Motor neuron (in vitro differentiated cells): ENCODE data around the gene FAM120B. TPM values are rescaled to one million over a fixed set of nuclear protein-coding genes. Genes with fewer than 3 reads are reported as not detected.

Experiments
- ATAC-seq, 8 experiments: fragments of 200-7000 bp; cut with Tn5 transposase; replicated peaks in 6 of 8; 2 replicates each; pipeline ENCODE4 v1.8.0; 2021; ENCODE audit warnings: mild to moderate bottlenecking in 8 of 8, moderate library complexity in 8 of 8
- H3K27ac ChIP-seq, 2 donors: fragments of 250-450 bp; sonication (Bioruptor Pico); 2 replicates each; pipeline ENCODE4 v1.9.0; 2021; ENCODE audit warnings: antibody characterized with exemption in 2 of 2, mild to moderate bottlenecking in 2 of 2, moderate library complexity in 1 of 2
- H3K4me1 ChIP-seq, 2 donors: fragments of 250-450 bp; sonication (Bioruptor Pico); replicated peaks in 1 of 2; 2 replicates each; pipeline ENCODE4 v1.6.1; 2021; ENCODE audit warnings: antibody characterized with exemption in 2 of 2, mild to moderate bottlenecking in 2 of 2, moderate library complexity in 1 of 2
- H3K4me3 ChIP-seq, 5 donors: fragments of 250-450 bp; sonication (Bioruptor Pico); 2 replicates each; pipeline ENCODE4 v1.9.0; 2021; ENCODE audit warnings: antibody characterized with exemption in 5 of 5, mild to moderate bottlenecking in 5 of 5, moderate library complexity in 4 of 5
- WGBS, 10 experiments: fragments of 450-650 bp; shearing (Covaris generic); methylation state at CpG; one replicate each; pipeline ENCODE4 v1.0.0; 2022; 5-methylcytosine and 5-hydroxymethylcytosine counted together
- in situ Hi-C, 9 experiments: fragments of 400-800 bp; cut with MboI; loops; one replicate each; pipeline ENCODE4 v1.15.0; 2021; ENCODE audit warnings: low sequenced_read_pairs in 9 of 9, low pct_unique_long_range_greater_than_20kb in 2 of 9; ENCODE audit not compliant: unreplicated experiment in 9 of 9
- total RNA-seq, 8 experiments: library from RNA; unstranded; fragments of 300-600 nt; gene quantifications; 2 replicates each; pipeline versions ENCODE4 v1.2.3 to v1.2.4, GENCODE V29; 2022

Gene FAM120B
- total RNA-seq, 8 experiments from 2014 or later, result 15.9 to 35.4 (median 22.2) TPM

DNA sequence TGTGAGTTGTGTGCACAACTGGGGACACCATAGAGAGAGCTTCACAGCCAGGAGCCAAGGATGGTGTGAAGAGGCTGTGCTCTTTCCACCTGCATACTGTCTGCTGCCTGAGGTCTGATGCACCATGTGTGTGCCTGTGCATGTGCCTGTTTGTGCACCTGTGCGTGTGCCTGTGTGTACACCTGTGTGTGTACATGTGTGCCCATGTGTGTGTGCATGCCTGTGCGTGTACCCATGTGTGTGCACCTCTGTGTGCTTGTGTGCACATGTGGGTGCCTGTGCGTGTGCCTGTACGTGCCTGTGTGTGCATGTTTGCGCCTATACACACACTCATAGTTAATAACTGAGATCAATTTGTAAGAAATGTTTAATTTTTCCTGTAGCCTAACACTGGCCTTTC, 51.3 kb downstream of the FAM120B start:
- Histone ChIP-seq H3K4me1 (no peaks in the 10 kb centered on the region), H3K4me3 (no peak overlapping the region), H3K27ac (no peak overlapping the region)
- ATAC-seq, result no peak
- in situ Hi-C loops, result no loop called here
- 83 to 100% (median 100%) methylated on average over 1 to 4 of the region's 5 CpGs; no CpG with 5 or more reads in 4 of the 10 experiments for WGBS, 10 experiments

- Histone ChIP-seq H3K27ac (no peak overlapping the region), H3K4me3 (no peak overlapping the region), H3K4me1 (no peaks in the 10 kb centered on the region)
- WGBS, 10 experiments, result 57 to 100% (median 96%) methylated on average over 1 to 6 of the region's 6 CpGs; no CpG with 5 or more reads in 3 of the 10 experiments
- in situ Hi-C loops, result no loop called here
- peak in 1 of 8 experiments; percentile 48 for ATAC-seq
Observed at GRCh38 chr6:170358496-170358895, 51.9 kb downstream of the FAM120B start.

- peak in 1 of 8 experiments; percentile 55 for ATAC-seq
- no peak overlapping the region for H3K27ac ChIP-seq
- in situ Hi-C loops, result no loop called here
- no peaks in the 10 kb centered on the region for H3K4me1 ChIP-seq
- WGBS, 10 experiments, result 70 to 100% (median 98%) methylated on average over 1 to 4 of the region's 5 CpGs; no CpG with 5 or more reads in 5 of the 10 experiments
- H3K4me3 ChIP-seq, result no peak overlapping the region
Observed at GRCh38 chr6:170360476-170360875, 53.9 kb downstream of the FAM120B start.

- Histone ChIP-seq H3K27ac (no peak overlapping the region), H3K4me3 (no peak overlapping the region), H3K4me1 (no peaks in the 10 kb centered on the region)
- 80 to 100% (median 100%) methylated on average over 1 to 3 of the region's 3 CpGs; no CpG with 5 or more reads in 3 of the 10 experiments for WGBS, 10 experiments
- in situ Hi-C loops, result no loop called here
- ATAC-seq, result no peak
Observed at GRCh38 chr6:170361335-170361734, 54.8 kb downstream of the FAM120B start.

DNA sequence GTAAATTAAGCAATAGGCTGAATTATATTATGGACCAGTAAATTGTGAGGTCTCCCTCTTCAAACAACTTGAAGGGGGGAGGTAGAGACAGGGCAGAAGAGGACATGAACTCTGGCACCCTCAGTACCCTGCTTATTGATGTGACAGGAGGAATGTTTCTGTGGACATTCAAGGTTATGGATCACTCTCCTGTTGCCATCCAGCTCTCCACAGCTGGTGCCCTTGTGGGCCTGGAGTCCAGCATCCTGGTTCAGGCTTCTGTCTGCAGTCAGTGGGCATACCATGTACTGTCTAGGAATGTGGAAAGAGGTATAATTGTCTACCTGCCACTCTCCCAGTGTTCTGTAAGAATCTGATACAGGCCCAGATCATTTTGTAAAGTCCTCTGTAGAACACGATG, 55.6 kb downstream of the FAM120B start:
- in situ Hi-C loops, result no loop called here
- H3K4me1 ChIP-seq, result no peaks in the 10 kb centered on the region
- ATAC-seq, result no peak
- WGBS, 10 experiments, result 100% methylated on average over 1 of the region's 1 CpG; no CpG with 5 or more reads in 5 of the 10 experiments
- no peak overlapping the region for H3K4me3 ChIP-seq
- H3K27ac ChIP-seq, result no peak overlapping the region

DNA sequence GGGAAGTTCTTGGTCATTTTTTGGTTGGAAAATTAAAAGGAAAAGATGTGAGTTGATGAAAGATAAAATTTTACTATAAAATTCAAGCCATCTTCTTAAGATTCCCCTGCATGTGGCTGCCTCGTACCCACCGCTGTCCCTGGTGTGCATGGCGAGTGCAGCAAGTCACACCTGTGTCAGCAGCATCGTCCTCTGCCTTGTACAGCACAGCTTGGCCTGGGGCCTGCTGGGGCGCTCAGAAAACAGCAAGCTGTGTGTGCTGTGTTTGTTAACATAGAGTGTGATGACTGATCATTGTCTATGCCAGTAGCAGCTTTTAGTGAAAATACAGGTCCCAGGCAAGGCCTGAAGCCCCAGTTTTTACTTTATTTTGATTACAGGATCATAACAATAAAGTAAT, 56.7 kb downstream of the FAM120B start:
- in situ Hi-C loops, result no loop called here
- Histone ChIP-seq H3K4me3 (no peak overlapping the region), H3K27ac (no peak overlapping the region), H3K4me1 (no peaks in the 10 kb centered on the region)
- ATAC-seq, result no peak
- WGBS, 10 experiments, result 90 to 100% (median 97%) methylated on average over 1 to 5 of the region's 5 CpGs; no CpG with 5 or more reads in 6 of the 10 experiments

DNA sequence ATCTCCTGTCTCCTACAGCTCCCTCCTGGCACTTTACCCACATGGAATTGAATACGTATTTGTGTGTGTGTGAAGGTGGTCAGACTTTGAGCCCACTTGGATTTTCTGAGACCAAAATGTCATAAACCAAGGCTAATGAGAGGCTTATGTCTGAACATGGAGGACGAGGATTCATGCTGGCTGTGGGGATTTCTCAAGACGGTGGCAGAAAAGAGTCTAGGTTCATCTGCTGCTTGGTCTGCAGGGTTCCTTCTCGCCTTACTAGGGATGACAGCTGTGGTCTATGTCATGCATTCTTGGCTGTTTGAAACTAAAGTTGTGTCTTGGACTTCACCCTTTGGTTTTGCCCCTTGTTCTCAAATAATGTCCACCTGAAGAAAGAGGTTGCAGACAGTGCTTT, 58.6 kb downstream of the FAM120B start:
- in situ Hi-C loops, result no loop called here
- ATAC-seq, result peak in 3 of 8 experiments; percentile 12 to 16 (median 12)
- WGBS, 10 experiments, result 60 to 100% (median 85%) methylated on average over 1 to 4 of the region's 4 CpGs; no CpG with 5 or more reads in 4 of the 10 experiments
- Histone ChIP-seq H3K27ac (no peak overlapping the region), H3K4me1 (no peaks in the 10 kb centered on the region), H3K4me3 (no peak overlapping the region)

DNA sequence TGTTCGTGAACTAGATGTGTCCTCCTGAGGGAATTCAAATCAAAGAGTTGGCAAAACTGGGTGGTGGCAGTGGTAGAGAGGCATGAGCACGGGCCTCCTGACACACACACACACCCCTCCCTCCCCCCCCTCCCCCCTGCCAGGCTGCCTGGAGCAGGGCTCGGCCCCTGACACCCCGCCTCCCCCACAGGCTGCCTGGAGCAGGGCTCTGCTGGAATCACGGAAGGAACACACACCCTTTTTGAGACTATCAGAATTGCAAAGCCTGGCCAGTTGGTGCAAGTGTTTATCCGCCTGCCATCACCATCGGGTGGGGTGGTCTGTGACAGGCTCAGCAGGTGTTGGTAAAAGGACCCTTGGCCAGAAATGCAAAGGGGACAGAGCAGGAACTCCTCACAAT, 59.0 kb downstream of the FAM120B start:
- H3K4me3 ChIP-seq, result no peak overlapping the region
- H3K4me1 ChIP-seq, result no peaks in the 10 kb centered on the region
- WGBS, 10 experiments, result 20 to 86% (median 82%) methylated on average over 2 to 3 of the region's 7 CpGs; no CpG with 5 or more reads in 7 of the 10 experiments
- in situ Hi-C loops, result no loop called here
- H3K27ac ChIP-seq, result no peak overlapping the region
- ATAC-seq, result peak in 3 of 8 experiments; percentile 88 to 92 (median 91)

- in situ Hi-C loops, result no loop called here
- peaks cover 0 to 6% of the 10 kb centered on the region in 2 donors for H3K4me1 ChIP-seq
- no peak overlapping the region for H3K4me3 ChIP-seq
- ATAC-seq, result peak in 1 of 8 experiments; percentile 5
- WGBS, 10 experiments, result 53 to 100% (median 87%) methylated on average over 3 to 5 of the region's 11 CpGs; no CpG with 5 or more reads in 4 of the 10 experiments
- no peak overlapping the region for H3K27ac ChIP-seq
Observed at GRCh38 chr6:170366248-170366960, 59.8 kb downstream of the FAM120B start.

DNA sequence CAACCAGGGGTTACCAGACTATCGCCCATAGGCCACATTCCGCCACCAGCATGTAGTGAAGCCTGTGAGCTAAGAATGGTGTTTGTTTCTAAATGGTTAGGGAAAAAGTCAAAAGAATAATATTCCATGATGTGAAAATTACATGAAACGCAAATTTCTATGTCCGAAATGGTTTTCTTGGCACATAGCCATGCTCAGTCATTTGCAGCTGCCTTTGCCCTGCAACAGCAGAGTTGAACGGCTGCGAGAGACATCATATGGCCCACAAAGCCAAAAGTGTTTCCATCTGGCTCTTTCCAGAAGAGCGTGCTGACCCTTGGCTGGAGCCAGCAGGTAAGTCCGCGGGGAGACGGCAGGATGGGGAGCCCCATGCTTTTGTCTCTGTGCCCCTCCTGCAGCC, 60.7 kb downstream of the FAM120B start:
- no peak overlapping the region for H3K27ac ChIP-seq
- ATAC-seq, result no peak
- H3K4me3 ChIP-seq, result no peak overlapping the region
- in situ Hi-C loops, result no loop called here
- 83 to 100% (median 90%) methylated on average over 1 to 10 of the region's 10 CpGs; no CpG with 5 or more reads in 1 of the 10 experiments for WGBS, 10 experiments
- peaks cover 0 to 9% of the 10 kb centered on the region in 2 donors for H3K4me1 ChIP-seq

GRCh38 chr6:170368544-170368943, 62.0 kb downstream of the FAM120B start:
- in situ Hi-C loops, result no loop called here
- H3K4me1 ChIP-seq, result peaks cover 0 to 9% of the 10 kb centered on the region in 2 donors
- no peak overlapping the region for H3K4me3 ChIP-seq
- no peak for ATAC-seq
- H3K27ac ChIP-seq, result no peak overlapping the region
- 64 to 100% (median 100%) methylated on average over 1 to 2 of the region's 2 CpGs; no CpG with 5 or more reads in 5 of the 10 experiments for WGBS, 10 experiments

- no peak for ATAC-seq
- H3K4me3 ChIP-seq, result no peak overlapping the region
- in situ Hi-C loops, result no loop called here
- H3K4me1 ChIP-seq, result peaks cover 0 to 9% of the 10 kb centered on the region in 2 donors
- 43 to 100% (median 86%) methylated on average over 1 to 4 of the region's 5 CpGs; no CpG with 5 or more reads in 2 of the 10 experiments for WGBS, 10 experiments
- H3K27ac ChIP-seq, result no peak overlapping the region
Observed at GRCh38 chr6:170369403-170369802, 62.8 kb downstream of the FAM120B start.

DNA sequence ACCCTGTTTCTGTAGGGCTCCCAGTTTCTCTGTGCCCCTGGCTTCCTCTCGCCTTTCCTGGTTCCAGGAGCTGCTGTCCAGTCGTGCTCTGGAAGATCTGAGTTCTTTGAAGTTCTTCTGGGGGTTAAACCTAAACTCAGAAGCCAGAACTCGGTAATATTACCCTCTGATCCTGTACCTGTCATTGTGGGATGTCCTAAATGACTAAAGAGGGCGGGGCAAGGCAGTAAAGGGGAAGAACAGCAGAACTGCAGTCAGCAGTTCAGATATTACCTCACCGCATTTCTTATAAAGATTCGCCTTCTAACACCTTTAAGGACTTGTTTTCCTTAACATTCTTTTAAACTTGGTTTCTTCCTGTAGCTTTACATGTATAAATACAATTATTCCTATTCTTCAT, 63.9 kb downstream of the FAM120B start:
- WGBS, 10 experiments, result 60 to 93% (median 84%) methylated on average over 2 to 6 of the region's 6 CpGs; no CpG with 5 or more reads in 4 of the 10 experiments
- Histone ChIP-seq H3K4me3 (no peak overlapping the region), H3K4me1 (peaks cover 0 to 9% of the 10 kb centered on the region in 2 donors), H3K27ac (no peak overlapping the region)
- in situ Hi-C loops, result no loop called here
- no peak for ATAC-seq
